ENCODE measurements around the gene ZNF527.

GRCh38 chr19:37401078-37401477 lies 30.2 kb downstream of the ZNF527 start:
- no peak for TF ChIP-seq CTCF (IDR thresholded peaks at IDR 0.05)
- no peak for TF ChIP-seq POLR2AphosphoS5 (IDR thresholded peaks at IDR 0.05)

All from gastroesophageal sphincter (tissue), 3 donors.